Astrocyte of the hippocampus (primary cell): ENCODE measurements around the gene ORAI2.
"Not testable (repeated sequence)": the region's sequence is repeated elsewhere in the genome, so short reads cannot be mapped to it uniquely, and the experiment has no call there.

ENCODE experiments used
- DNase-seq: peaks from one replicate; pipeline ENCODE4 v3.0.0; 2011; ENCODE audit warnings: low read depth, low spot score

ORAI2 gene

GRCh38 chr7:102446387-102447156 is 13.2 kb downstream of the ORAI2 start:
- DNase-seq: no peak

- DNase-seq: no peak
Measured at GRCh38 chr7:102447311-102447710, 13.9 kb downstream of the ORAI2 start.

- DNase-seq: no peak
Measured at GRCh38 chr7:102449136-102449535, 15.8 kb downstream of the ORAI2 start.

GRCh38 chr7:102450242-102450641 is 16.9 kb downstream of the ORAI2 start:
- no peak for DNase-seq

- DNase-seq: peak; percentile 48
Measured at GRCh38 chr7:102451371-102452054, 18.1 kb downstream of the ORAI2 start.

DNA sequence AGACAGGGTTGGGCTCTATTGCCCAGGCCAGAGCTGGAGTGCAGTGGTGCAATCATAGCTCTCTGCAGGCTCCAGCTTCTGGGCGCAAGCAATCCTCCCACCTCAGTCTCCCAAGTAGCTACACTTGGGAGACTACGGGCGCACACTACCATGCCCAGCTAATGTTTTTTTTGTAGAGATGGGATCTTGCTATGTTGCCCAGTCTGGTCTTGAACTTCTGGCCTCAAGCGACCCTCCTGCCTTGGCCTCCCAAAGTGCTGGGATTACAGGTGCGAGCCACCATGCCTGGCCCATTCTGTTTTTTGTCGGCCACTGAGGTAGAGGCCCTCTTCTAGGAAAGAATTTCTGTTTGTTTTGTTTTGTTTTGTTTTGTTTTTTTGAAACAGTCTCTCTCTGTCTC is 19.1 kb downstream of the ORAI2 start:
- no peak for DNase-seq

GRCh38 chr7:102453319-102453718 is 19.9 kb downstream of the ORAI2 start:
- no peak for DNase-seq

DNA sequence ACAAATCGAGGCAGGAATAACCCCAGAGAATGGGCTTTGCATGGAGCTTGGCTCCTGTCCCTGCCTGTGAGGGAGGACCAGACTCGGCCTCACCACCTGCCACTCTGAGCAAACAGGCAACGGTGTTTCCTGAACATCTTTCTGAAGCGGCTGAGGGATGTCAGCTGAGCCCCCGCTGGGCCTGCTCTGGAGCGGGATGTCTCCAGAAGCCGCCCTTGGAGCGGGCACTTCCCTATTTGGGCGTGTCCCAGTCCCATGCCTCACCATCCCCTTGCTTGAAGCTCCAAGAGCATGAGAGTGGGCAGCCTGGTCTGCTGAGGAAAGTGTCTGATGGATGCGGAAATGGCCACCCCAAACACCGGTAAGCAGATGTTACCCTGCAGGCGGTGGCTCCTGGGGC is 21.1 kb downstream of the ORAI2 start:
- no peak for DNase-seq

- not testable (repeated sequence) for DNase-seq
Measured at GRCh38 chr7:102454932-102455331, 21.6 kb downstream of the ORAI2 start.

- DNase-seq: no peak
Measured at GRCh38 chr7:102455596-102455995, 22.2 kb downstream of the ORAI2 start.

GRCh38 chr7:102456327-102456726 is 23.0 kb downstream of the ORAI2 start:
- peak; percentile 64 for DNase-seq

GRCh38 chr7:102457352-102457924 is 24.1 kb downstream of the ORAI2 start:
- DNase-seq: no peak

GRCh38 chr7:102459221-102459844 is 26.0 kb downstream of the ORAI2 start:
- no peak for DNase-seq

DNA sequence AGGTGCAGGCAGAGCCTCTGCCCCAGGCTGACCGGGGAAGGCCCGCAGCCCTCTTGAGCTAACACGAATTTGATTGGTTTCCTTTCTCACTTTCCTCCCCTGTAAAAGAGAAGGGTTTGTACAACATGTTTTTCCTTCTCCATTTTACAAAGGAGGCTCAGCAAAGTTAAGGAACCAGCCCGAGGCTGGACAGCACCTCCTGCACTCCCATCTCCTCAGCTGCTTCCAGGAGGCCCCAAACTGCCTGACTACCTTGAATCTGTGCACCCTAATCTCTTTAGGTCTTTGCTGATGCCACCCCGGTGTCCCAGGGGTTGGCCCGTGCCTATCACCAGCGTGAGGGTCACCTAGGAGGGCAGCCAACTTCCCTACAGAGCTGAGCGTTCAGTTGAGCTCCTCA is 27.1 kb downstream of the ORAI2 start:
- no peak for DNase-seq

GRCh38 chr7:102463841-102464576 is 30.6 kb downstream of the ORAI2 start:
- peak; percentile 33 for DNase-seq

- peak; percentile 97 for DNase-seq
Measured at GRCh38 chr7:102464577-102465280, 31.4 kb downstream of the ORAI2 start, which contains the start of the genes ALKBH4 and LRWD1. ALKBH4 (minus strand) TSS chr7:102464863; CDS start chr7:102464836, 27 bp downstream. LRWD1 (plus strand) TSS chr7:102464984; CDS start chr7:102465081, 97 bp downstream.

GRCh38 chr7:102466097-102466496 is 32.7 kb downstream of the ORAI2 start:
- no peak for DNase-seq

DNA sequence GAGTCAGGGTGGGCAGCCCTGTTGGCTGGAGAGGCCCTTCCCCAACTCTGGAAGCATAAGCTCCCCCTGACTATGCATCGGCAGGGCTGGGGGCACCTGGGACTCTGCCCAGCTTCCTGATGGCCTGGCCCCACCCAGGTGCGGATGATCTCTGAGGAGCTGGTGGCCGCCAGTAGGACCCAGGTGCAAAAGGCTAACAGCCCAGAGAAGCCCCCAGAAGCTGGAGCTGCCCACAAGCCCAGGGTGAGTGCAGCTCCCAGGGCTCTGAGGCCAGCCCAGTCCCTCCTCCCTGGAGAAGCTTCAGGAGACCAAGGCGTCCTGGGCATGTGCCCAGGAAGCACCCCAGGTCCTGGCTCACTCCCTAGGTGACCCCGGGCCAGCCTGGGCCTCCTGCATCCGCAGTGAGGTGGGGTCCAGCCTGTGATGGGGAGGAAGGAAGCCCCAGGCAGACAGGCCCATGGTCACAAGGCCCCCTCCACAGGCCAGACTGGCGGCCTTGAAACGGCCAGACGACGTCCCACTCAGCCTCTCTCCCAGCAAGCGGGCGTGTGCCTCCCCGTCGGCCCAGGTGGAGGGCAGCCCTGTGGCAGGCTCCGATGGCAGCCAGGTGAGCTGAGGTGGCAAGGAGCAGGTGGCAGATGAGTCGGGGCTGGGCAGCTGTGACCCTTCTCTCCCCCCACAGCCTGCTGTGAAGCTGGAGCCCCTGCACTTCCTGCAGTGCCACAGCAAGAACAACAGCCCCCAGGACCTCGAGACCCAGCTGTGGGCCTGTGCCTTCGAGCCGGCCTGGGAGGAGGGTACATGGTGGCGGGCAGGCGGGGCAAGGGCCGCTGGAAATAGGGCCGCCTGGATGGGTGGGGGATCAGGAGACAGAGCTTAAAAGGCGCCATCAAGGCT is 34.5 kb downstream of the ORAI2 start:
- DNase-seq: no peak

- no peak for DNase-seq
Measured at GRCh38 chr7:102468478-102469350, 35.3 kb downstream of the ORAI2 start.
